ENCODE data around the gene DARS1.

- TF ChIP-seq, protein P1, sequence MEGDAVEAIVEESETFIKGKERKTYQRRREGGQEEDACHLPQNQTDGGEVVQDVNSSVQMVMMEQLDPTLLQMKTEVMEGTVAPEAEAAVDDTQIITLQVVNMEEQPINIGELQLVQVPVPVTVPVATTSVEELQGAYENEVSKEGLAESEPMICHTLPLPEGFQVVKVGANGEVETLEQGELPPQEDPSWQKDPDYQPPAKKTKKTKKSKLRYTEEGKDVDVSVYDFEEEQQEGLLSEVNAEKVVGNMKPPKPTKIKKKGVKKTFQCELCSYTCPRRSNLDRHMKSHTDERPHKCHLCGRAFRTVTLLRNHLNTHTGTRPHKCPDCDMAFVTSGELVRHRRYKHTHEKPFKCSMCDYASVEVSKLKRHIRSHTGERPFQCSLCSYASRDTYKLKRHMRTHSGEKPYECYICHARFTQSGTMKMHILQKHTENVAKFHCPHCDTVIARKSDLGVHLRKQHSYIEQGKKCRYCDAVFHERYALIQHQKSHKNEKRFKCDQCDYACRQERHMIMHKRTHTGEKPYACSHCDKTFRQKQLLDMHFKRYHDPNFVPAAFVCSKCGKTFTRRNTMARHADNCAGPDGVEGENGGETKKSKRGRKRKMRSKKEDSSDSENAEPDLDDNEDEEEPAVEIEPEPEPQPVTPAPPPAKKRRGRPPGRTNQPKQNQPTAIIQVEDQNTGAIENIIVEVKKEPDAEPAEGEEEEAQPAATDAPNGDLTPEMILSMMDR (IDR thresholded peaks at IDR 0.05), result no peak
- no peak for TF ChIP-seq POLR2A (IDR thresholded peaks at IDR 0.05)
Observed at GRCh38 chr2:135993421-135993820, 8.0 kb upstream of the DARS1 start.
